IPS-18a (cell line): ENCODE measurements around the gene KLHL40.

Experiments used
- H3K27ac ChIP-seq: one replicate; pipeline ENCODE4 v1.5.1; 2013; ENCODE audit warnings: low read length
- H3K27me3 ChIP-seq: one replicate; pipeline ENCODE4 v1.6.1; 2013; ENCODE audit warnings: mild to moderate bottlenecking, low read length; ENCODE audit not compliant: control insufficient read depth, insufficient read depth
- H3K36me3 ChIP-seq: one replicate; pipeline ENCODE4 v1.6.1; 2013; ENCODE audit warnings: low read depth, low read length; ENCODE audit not compliant: control insufficient read depth
- H3K4me1 ChIP-seq: one replicate; pipeline ENCODE4 v1.6.1; 2013; ENCODE audit warnings: low read depth, low read length; ENCODE audit not compliant: control insufficient read depth
- H3K4me3 ChIP-seq: one replicate; pipeline ENCODE4 v1.5.1; 2013; ENCODE audit warnings: low read length
- H3K9ac ChIP-seq: one replicate; pipeline ENCODE4 v1.6.1; 2013; ENCODE audit warnings: mild to moderate bottlenecking, low read length, moderate library complexity
- H3K9me3 ChIP-seq: one replicate; pipeline ENCODE4 v1.6.1; 2013; ENCODE audit warnings: low read depth, low read length; ENCODE audit not compliant: control insufficient read depth

The KLHL40 gene

GRCh38 chr3:42729404-42730145, 44.2 kb downstream of the KLHL40 start:
- no peaks in the 10 kb centered on the region for H3K36me3 ChIP-seq
- peaks cover 20% of the 10 kb centered on the region for H3K4me1 ChIP-seq
- no peaks in the 10 kb centered on the region for H3K27me3 ChIP-seq
- no peak overlapping the region for H3K27ac ChIP-seq
- H3K4me3 ChIP-seq: no peak overlapping the region
- no peaks in the 10 kb centered on the region for H3K9me3 ChIP-seq
- no peak overlapping the region for H3K9ac ChIP-seq

DNA sequence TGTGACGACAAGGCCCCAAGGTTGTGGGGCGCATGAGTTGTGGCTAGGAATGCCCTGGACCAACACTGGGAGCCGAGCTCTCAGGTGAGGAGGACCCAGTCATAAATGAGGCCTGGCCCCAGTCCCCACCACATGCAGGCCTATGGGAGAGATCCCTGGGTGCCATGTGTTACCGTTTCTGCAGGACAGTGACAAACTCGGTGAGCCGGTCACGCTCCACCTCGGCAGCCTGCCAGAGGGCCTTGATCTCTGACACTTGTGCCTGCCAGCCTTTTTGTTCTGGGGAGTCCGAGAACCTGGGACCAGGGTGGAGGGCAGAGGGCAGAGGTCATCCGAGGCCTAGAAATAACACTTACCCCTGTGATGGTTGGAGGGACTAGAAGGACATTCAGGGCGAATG, 45.0 kb downstream of the KLHL40 start:
- Histone ChIP-seq H3K27me3 (no peaks in the 10 kb centered on the region), H3K4me1 (peaks cover 20% of the 10 kb centered on the region), H3K9me3 (no peaks in the 10 kb centered on the region), H3K36me3 (no peaks in the 10 kb centered on the region), H3K27ac (no peak overlapping the region), H3K9ac (no peak overlapping the region), H3K4me3 (no peak overlapping the region)

DNA sequence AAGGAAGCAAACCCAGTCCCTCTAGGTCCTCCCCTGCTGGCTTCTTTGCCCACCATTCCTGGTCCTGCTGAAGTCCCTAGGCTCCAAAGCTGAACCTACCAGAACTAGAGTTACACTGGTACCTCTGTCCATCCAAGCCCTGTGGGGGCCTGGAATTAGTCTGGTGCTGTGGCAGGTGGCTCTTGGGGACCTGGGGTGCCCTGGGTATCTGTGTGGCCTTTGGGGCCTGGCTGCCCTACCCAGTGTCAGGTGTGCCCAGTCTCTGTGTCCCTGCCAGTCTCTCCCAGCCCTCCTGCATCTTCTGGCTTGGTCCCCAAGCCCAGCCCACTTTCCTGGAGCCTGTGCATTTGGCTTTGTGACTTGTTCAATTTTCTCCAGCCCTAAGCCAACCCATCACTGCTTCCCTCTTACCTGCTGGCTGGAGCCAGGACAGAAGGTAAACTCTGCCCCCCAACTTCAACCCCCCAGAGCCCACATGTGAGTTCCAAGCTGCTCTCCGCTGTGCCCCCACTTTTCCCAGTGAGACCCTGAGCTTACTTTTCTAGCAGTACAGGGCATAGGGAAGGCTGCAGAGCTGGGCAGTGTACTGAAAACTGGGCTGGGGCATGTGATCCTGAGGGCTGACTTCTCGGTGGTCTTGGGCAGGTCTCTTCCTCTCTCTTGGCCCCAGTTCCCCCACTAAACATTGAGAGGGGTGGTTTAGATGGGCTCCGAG, 45.5 kb downstream of the KLHL40 start:
- Histone ChIP-seq H3K9me3 (no peaks in the 10 kb centered on the region), H3K36me3 (no peaks in the 10 kb centered on the region), H3K9ac (no peak overlapping the region)

GRCh38 chr3:42731476-42732195, 46.3 kb downstream of the KLHL40 start:
- no peaks in the 10 kb centered on the region for H3K27me3 ChIP-seq
- H3K9ac ChIP-seq: no peak overlapping the region
- H3K4me3 ChIP-seq: no peak overlapping the region
- peaks cover 29% of the 10 kb centered on the region for H3K4me1 ChIP-seq
- H3K36me3 ChIP-seq: no peaks in the 10 kb centered on the region
- H3K27ac ChIP-seq: no peak overlapping the region
- H3K9me3 ChIP-seq: no peaks in the 10 kb centered on the region

More for the DNA sequence above, 45.5 kb downstream of the KLHL40 start:
- Histone ChIP-seq H3K4me3 (no peak overlapping the region), H3K27ac (no peak overlapping the region), H3K4me1 (peaks cover 21% of the 10 kb centered on the region), H3K27me3 (no peaks in the 10 kb centered on the region)

DNA sequence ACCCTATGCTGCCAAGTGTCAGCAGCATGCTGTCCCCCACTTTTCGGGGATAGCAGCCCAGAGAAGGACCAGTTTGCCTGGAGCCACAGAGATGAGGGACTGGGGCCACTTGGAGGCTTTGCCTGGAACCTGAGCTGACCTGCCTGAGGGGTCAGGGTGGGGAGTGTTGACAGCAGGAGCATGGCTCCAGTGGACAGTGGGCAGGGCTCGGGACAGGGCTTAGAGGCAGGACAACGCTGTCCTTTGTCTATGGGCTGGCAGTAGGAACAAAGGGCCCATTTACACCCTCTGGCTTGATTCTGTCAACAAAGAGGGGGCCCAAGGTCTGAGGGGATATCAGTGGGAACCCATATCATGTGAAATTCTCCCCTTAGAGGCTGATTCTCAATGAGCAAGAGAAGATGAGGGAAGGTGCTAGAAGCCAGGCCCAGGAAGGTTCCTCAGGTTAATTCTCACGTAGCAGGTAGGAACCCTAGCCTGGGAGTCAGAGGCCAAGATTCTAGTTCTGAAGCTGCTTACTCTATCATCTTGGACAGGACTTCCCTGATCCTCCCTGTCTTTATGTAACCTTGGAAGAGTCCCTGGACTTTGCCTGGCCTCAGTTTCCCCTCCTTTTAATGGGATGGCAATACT, 47.0 kb downstream of the KLHL40 start:
- H3K36me3 ChIP-seq: no peaks in the 10 kb centered on the region
- no peak overlapping the region for H3K4me3 ChIP-seq
- H3K4me1 ChIP-seq: peaks cover 29% of the 10 kb centered on the region
- no peak overlapping the region for H3K27ac ChIP-seq
- no peaks in the 10 kb centered on the region for H3K9me3 ChIP-seq
- no peaks in the 10 kb centered on the region for H3K27me3 ChIP-seq
- H3K9ac ChIP-seq: no peak overlapping the region

GRCh38 chr3:42732829-42733459, 47.6 kb downstream of the KLHL40 start:
- H3K27ac ChIP-seq: no peak overlapping the region
- H3K9ac ChIP-seq: no peak overlapping the region
- H3K36me3 ChIP-seq: no peaks in the 10 kb centered on the region
- no peaks in the 10 kb centered on the region for H3K9me3 ChIP-seq
- no peaks in the 10 kb centered on the region for H3K27me3 ChIP-seq
- no peak overlapping the region for H3K4me3 ChIP-seq
- peaks cover 29% of the 10 kb centered on the region for H3K4me1 ChIP-seq

GRCh38 chr3:42733501-42734262, 48.3 kb downstream of the KLHL40 start:
- no peak overlapping the region for H3K4me3 ChIP-seq
- no peaks in the 10 kb centered on the region for H3K36me3 ChIP-seq
- H3K9ac ChIP-seq: no peak overlapping the region
- H3K27ac ChIP-seq: no peak overlapping the region
- no peaks in the 10 kb centered on the region for H3K9me3 ChIP-seq
- peaks cover 29% of the 10 kb centered on the region for H3K4me1 ChIP-seq
- H3K27me3 ChIP-seq: no peaks in the 10 kb centered on the region

DNA sequence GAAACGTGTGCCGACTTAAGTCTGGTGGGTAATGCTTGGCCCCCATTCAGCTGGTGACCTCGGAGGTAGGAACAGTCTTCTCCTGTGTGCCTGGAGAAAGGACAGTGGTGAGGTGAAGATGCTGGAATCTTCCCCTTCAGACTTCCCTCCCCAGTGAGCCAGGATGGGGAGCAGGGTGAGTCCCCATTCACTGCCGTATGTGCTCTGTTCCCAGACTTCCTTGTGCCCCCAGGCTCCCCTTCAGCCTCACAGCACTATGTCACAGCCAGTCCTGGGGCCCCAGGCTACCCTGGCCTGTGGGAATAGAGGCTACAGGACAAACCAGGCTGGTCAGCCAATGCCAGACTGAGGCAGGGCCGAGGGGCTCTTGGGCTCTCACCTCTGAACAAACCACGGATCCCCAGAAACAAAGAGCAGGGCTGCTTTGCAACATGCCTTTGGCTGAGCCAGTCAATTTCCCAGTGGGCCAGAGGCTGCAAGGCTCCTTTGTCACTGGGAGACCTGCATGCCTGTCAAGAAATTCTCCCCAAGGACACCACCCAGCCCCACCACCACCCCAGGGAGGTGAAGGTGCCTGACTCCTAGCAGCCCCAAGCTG, 49.0 kb downstream of the KLHL40 start:
- no peak overlapping the region for H3K9ac ChIP-seq
- no peaks in the 10 kb centered on the region for H3K9me3 ChIP-seq
- H3K36me3 ChIP-seq: no peaks in the 10 kb centered on the region
- H3K27me3 ChIP-seq: no peaks in the 10 kb centered on the region
- H3K4me3 ChIP-seq: no peak overlapping the region
- peaks cover 29% of the 10 kb centered on the region for H3K4me1 ChIP-seq
- H3K27ac ChIP-seq: no peak overlapping the region

- H3K4me3 ChIP-seq: no peak overlapping the region
- H3K27ac ChIP-seq: no peak overlapping the region
- H3K9ac ChIP-seq: no peak overlapping the region
- H3K36me3 ChIP-seq: no peaks in the 10 kb centered on the region
- peaks cover 29% of the 10 kb centered on the region for H3K4me1 ChIP-seq
- no peaks in the 10 kb centered on the region for H3K27me3 ChIP-seq
- H3K9me3 ChIP-seq: no peaks in the 10 kb centered on the region
These were observed 49.7 kb downstream of the KLHL40 start for GRCh38 chr3:42735019-42735418.

- H3K27me3 ChIP-seq: no peaks in the 10 kb centered on the region
- no peaks in the 10 kb centered on the region for H3K36me3 ChIP-seq
- peaks cover 29% of the 10 kb centered on the region for H3K4me1 ChIP-seq
- no peaks in the 10 kb centered on the region for H3K9me3 ChIP-seq
- no peak overlapping the region for H3K4me3 ChIP-seq
- H3K27ac ChIP-seq: no peak overlapping the region
- H3K9ac ChIP-seq: no peak overlapping the region
These were observed 50.3 kb downstream of the KLHL40 start for GRCh38 chr3:42735615-42736014.
